GM19395 (cell line): ENCODE data around the gene SLC9A7.

Experiments
- ATAC-seq: cut with Tn5 transposase; IDR thresholded peaks from one replicate; pipeline ENCODE4 v1.9.1; 2021; ENCODE audit warnings: mild to moderate bottlenecking, moderate library complexity; ENCODE audit not compliant: unreplicated experiment

Gene SLC9A7

GRCh38 chrX:46707274-46707965, 51.5 kb downstream of the SLC9A7 start:
- ATAC-seq, result no peak

GRCh38 chrX:46704767-46705386, 54.0 kb downstream of the SLC9A7 start:
- peak; percentile 96 for ATAC-seq

- ATAC-seq, result no peak
Measured at GRCh38 chrX:46703980-46704379, 54.9 kb downstream of the SLC9A7 start.

- no peak for ATAC-seq
Measured at GRCh38 chrX:46698691-46699090, 60.2 kb downstream of the SLC9A7 start.

- ATAC-seq, result no peak
Measured at GRCh38 chrX:46695491-46695890, 63.4 kb downstream of the SLC9A7 start.

- no peak for ATAC-seq
Measured at GRCh38 chrX:46694549-46694948, 64.4 kb downstream of the SLC9A7 start.

GRCh38 chrX:46693149-46693548, 65.8 kb downstream of the SLC9A7 start:
- ATAC-seq, result peak; percentile 69

GRCh38 chrX:46690818-46691217, 68.1 kb downstream of the SLC9A7 start:
- ATAC-seq, result no peak

GRCh38 chrX:46687619-46688018, 71.3 kb downstream of the SLC9A7 start:
- no peak for ATAC-seq

- ATAC-seq, result peak; percentile 57
Measured at GRCh38 chrX:46686003-46686645, 72.8 kb downstream of the SLC9A7 start.

- no peak for ATAC-seq
Measured at GRCh38 chrX:46683048-46683447, 75.9 kb downstream of the SLC9A7 start.

- no peak for ATAC-seq
Measured at GRCh38 chrX:46681849-46682248, 77.1 kb downstream of the SLC9A7 start.

- ATAC-seq, result no peak
Measured at GRCh38 chrX:46678232-46678631, 80.7 kb downstream of the SLC9A7 start.

- no peak for ATAC-seq
Measured at GRCh38 chrX:46676399-46677356, 82.2 kb downstream of the SLC9A7 start.

- no peak for ATAC-seq
Measured at GRCh38 chrX:46673620-46674359, 85.1 kb downstream of the SLC9A7 start.

- no peak for ATAC-seq
Measured at GRCh38 chrX:46670316-46670715, 88.6 kb downstream of the SLC9A7 start.

GRCh38 chrX:46666831-46667230, 92.1 kb downstream of the SLC9A7 start:
- no peak for ATAC-seq

- ATAC-seq, result no peak
Measured at GRCh38 chrX:46665232-46666152, 93.4 kb downstream of the SLC9A7 start.

GRCh38 chrX:46662188-46662958, 96.5 kb downstream of the SLC9A7 start:
- no peak for ATAC-seq
